ENCODE results near the gene PPIP5K2.
A peak's percentile ranks its signal among the peaks of the same experiment; 100 is the strongest.
"Not testable (repeated sequence)": the region's sequence is repeated elsewhere in the genome, so short reads cannot be mapped to it uniquely, and the experiment has no call there.

The PPIP5K2 gene

DNA sequence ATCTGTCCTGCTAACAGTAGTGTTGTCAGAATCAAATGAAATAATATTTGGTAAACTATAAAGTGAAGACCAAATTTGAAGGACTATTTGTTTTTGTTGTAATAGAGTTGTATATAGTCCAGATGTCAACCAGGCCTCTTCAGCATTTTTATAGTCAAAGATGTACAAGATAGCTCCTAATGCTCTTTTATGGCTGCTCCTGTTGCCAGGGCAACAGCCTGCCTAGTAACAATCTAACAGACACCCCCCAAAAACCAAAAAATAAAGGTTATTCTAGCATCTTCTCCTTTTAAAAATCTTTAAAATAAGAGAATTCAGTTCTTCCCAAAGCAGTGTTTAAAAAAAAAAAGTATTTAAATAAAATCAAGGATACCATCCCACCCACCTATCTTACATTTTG lies 89.0 kb downstream of the PPIP5K2 start:
- DNase-seq, result no peak

DNA sequence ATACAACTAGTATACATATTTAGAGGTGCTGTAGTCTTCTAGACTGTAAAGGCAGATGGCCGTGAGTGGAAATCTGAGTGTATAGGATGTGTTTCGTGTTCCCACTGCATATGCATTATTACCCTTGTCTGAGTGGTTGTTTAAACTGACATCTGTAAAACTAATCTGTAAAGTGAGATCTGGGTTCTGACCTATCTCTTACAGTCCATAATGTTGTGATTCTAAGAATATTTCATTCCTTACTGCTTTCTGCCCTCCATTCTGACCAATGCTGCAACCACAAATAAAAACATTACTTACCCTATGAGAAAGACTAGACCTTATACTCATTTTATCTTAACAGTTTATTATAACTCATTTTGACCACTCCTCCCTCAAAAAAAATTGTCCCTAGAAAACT lies 90.9 kb downstream of the PPIP5K2 start:
- DNase-seq, result no peak

GRCh38 chr5:103211576-103212561 lies 91.8 kb downstream of the PPIP5K2 start:
- DNase-seq, result no peak

DNA sequence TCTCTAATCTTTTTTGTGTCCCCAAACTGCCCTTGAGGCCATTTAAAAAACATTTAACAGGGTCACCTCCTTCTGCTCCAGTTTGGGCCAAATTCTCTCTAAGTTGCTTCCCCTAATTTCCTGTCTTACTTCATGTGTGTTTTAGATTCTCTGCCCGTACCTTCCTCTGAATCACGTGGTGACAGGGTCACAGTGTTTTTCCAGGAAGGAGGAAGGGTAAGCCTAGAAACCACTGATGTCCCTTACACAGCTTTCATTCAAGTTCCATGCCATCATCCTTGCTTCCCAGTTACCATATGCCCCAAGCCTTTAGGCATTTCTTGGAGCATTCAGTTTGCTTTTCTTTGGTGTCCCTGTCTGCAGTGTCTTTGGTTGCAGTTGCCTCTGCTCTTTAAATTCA lies 96.0 kb downstream of the PPIP5K2 start:
- no peak for DNase-seq

DNA sequence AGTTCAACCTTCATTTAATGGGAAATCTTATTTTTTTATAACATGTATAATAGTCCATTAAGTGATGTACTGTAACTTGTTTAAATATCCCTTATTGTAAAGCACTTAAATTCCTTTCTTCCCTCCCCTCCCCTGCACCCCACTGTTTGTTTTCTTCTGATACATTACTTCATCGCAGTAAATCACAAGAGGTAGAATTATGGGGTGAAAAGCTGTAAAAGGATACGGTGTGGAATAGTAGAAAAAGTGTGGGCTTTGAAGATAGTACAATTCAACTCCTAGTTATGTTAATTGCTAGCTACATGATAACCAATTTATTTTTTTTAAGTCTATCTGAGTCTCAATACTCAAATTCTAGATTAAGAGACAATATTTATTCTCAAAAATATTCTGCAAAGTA lies 96.6 kb downstream of the PPIP5K2 start:
- DNase-seq, result no peak

DNA sequence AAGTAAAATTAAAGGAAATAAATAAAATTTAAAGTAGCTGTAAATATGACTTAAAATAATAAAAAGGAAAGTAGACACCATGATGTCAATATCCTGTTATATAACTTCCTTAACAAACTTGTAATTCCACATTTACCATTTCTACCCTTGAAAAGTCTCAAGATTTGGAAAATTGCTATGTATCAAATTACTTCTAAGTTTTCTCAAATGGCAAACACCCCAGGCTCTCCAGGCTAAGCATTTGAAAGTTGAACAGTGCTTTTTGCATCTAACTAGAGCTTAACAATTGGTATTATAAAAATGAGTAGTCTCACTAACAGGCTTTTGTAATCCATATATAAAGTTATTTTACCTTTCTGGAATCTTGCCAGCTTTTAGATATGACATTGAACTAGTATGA lies 97.0 kb downstream of the PPIP5K2 start:
- DNase-seq, result no peak

DNA sequence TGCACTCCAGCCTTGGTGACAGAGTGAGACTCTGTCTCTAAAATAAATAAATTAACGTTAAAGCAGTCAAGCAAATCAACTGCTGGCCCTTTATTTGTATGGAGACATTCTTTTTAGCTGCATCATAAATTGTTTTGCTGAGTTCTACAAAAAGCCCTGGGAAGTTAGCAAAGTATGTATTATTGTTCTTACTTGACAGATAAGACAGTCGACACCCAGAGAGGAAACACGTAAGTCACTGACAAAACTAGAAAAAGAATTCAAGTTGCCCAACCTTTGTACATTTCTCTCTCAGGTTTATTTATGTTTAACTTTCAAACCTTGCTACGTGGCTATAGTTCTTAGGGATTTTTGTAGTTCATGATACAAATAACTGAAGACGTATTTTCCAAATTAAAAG lies 98.1 kb downstream of the PPIP5K2 start:
- DNase-seq, result no peak

DNA sequence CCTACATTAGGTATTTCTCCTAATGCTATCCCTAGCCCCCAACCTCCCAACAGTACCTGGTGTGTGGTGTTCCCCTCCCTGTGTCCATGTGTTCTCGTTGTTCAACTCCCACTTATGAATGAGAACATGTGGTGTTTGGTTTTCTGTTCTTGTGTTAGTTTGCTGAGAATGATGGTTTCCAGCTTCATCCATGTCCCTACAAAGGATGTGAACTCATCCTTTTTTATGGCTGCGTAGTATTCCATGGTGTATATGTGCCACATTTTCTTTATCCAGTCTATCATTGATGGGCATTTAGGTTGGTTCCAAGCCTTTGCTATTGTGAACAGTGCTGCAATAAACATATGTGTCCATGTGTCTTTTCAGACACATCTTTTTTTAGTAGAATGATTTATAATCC lies 99.0 kb downstream of the PPIP5K2 start:
- DNase-seq, result not testable (repeated sequence)

- DNase-seq, result no peak
Observed at GRCh38 chr5:103223031-103223955, 103.2 kb downstream of the PPIP5K2 start.

- peak; percentile 10 to 32 for DNase-seq
Observed at GRCh38 chr5:103224118-103224893, 104.2 kb downstream of the PPIP5K2 start.

DNA sequence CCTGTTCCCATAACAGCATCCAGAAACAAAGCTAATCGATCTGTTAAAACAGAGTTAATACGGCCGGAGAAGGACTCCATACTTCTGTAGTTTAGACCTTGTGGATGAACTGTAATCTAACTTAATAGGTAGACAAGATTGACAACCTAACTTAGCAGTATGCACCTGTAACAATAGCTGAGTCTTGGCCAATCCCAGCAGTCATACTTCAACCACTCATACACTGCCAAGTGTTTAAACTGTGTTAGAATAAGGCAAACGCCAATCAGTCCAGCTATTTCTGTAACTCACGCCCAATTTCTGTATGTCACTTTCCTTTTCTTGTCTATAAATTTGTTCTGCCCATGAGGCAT lies 104.8 kb downstream of the PPIP5K2 start:
- no peak for DNase-seq

DNA sequence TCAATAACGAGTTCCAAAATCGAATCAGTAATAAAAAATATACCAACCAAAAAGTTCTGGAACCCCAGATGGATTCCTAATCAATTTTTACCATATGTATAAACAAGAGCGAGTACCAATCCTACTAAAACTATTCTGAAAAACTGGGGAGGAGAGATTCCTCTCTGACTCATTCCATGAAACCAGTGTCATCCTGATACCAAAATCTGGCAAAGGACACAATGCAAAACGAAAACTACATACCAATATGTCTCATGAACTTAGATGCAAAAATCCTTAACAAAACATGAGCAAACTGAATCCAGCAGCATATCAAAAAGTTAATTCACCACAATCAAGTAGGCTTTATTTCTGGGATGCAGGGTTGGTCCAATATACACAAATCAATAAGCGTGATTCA lies 108.0 kb downstream of the PPIP5K2 start:
- DNase-seq, result no peak

- DNase-seq, result no peak
Observed at GRCh38 chr5:103228588-103228987, 108.5 kb downstream of the PPIP5K2 start.

GRCh38 chr5:103232393-103232999 lies 112.4 kb downstream of the PPIP5K2 start:
- DNase-seq, result peak in 1 of 2 experiments; percentile 12

DNA sequence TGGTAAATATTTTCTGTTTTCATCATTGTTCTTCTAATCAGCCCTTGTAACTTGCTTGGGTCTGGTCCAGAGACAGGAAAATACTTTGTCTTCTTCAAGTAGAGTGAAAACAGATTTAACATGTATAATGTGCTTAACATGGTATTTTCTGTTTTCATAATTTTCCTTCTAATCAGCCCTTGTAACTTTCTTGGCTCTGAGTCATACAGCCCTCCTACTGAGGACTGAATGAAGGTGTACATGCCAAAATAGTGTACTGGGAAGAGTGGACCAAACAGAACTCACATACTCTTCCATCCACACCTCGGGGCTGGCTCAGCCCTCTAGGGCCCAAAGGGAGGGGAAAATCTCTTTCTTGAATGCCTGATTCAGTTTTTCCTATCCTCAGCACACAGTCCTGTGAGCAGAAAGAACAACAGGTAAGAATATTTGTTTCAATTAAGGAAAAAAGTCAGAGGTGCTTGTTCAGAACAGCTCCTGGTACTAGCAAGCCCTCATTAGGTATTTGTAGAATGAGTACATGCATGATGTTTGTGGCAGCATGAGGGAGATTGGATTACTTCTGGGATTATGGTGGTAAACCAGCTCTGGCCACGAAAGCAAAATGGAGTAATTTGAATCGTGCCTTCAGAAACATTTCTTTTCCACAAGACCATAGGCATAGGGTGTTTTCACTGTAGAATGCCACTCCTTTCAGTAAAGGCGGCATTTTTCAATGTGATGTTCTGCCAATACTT lies 114.3 kb downstream of the PPIP5K2 start:
- no peak for DNase-seq

DNA sequence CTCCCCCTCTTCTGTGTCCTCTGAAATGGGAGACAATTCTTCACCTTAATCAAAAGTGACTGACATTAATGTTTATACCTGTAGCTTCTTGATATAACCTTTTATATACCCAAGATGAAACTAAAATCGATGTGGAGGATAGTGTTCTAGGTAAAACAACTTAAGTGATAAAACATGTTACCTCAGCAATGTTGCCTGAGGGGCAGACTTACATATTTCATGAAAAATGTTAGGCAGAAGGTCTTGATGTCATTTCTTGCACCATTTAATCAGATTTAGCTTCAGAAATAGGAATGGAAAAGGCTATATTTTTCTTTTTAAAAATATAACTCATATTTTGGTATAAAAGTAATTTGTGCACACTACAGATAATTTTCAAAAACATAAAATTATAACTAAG lies 115.8 kb downstream of the PPIP5K2 start:
- no peak for DNase-seq

DNA sequence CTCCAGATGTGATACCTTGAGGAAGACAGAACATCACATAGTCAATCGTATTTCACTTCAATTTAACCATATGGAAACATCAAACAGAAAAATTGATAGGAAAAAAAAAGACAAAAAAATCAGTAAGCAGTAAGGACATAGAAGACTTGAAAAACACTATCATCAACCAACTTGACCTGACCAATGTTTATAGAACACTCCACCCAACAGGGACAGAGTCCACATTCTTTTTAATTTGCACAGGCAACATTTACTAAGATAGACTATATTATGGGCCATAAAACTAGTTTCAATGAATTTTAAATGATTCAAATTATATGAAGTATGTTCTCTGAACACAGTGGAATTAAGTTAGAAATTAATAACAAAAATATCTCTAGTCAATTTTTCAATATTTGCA lies 117.7 kb downstream of the PPIP5K2 start:
- DNase-seq, result no peak

GRCh38 chr5:103243665-103244064 lies 123.6 kb downstream of the PPIP5K2 start:
- no peak for DNase-seq

GRCh38 chr5:103244398-103244797 lies 124.3 kb downstream of the PPIP5K2 start:
- DNase-seq, result no peak

DNA sequence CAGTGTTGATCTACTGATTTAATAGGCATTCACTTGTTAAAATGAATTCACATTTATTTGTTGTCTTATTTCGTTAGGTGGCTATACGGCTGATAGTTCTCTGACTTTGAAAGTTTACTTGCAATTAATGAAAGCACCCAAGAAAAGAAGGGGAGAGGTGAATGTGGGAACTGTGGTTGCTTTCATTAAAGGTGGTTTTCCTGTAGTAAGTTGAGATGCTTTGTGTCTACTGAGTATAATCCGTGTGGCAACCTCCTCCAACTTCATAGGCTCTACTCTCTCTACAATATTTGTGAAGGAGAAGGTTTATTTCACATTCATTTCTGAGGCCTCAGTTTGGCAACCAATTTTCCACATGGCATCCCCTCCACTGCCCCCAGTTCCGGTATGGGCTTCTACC lies 125.7 kb downstream of the PPIP5K2 start:
- DNase-seq, result no peak

DNA sequence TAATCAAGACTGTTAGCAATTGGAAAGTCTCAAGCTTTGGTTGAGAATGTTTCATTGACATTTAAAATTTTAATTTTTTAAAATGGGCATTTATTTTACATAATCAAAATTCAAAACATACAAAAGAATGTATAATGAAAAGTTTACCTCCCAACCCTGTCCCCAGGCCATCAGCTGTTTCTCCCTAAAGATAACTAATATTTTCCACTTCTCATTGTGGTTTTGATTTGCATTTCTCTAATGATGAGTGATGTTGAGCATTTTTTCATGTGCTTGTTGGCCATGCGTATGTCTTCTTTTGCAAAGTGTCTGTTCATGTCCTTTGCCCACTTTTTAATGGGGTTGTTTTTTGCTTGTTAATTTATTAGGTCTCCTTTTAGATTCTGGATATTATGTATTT lies 127.0 kb downstream of the PPIP5K2 start:
- DNase-seq, result no peak

GRCh38 chr5:103249068-103249467 lies 129.0 kb downstream of the PPIP5K2 start:
- no peak for DNase-seq
